GM19239 (cell line): ENCODE data around the gene BRICD5.

Experiments
- DNase-seq: peaks from one replicate; pipeline ENCODE4 v3.0.0; 2011; ENCODE audit warnings: low spot score; ENCODE audit not compliant: insufficient read length
- FAIRE-seq: peaks from 2 replicates; lab custom pipeline; 2011; peaks lifted over from hg19 to GRCh38; lab: Jason Lieb, UNC

BRICD5 gene

DNA sequence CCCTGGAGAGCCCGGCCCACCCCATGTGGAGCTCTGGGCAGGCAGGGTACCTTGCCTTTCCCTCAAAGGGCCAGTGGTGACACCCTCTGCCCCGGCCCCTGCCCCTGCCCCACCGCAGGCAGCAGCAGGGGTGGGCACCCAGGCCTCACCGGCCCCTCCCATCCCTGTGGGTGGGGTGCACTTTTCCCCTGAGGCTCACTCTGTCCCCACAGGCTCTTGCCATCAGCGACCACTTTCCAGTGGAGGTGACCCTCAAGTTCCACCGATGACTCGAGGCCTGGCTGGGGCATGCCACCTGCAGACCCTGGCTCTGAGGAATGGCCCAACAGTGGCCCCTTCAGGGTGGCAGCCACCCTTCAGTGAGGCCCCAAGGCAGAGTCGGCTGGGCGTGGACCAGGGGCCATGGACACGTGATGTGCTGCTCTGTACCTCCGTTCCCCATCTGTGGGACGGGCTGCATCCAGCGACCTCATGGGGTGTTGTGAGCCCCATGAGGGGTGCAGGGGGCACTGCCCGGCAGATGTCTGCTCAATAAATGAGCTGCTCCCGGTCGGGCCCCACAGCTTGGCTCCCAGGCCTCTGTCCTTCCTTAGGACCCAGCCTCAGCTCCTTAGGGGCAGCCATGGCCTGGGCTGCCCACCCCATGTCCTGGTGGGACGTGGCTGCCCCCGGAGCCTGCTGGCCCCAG is 27.6 kb upstream of the BRICD5 start:
- DNase-seq (no peak), FAIRE-seq (no peak)

DNA sequence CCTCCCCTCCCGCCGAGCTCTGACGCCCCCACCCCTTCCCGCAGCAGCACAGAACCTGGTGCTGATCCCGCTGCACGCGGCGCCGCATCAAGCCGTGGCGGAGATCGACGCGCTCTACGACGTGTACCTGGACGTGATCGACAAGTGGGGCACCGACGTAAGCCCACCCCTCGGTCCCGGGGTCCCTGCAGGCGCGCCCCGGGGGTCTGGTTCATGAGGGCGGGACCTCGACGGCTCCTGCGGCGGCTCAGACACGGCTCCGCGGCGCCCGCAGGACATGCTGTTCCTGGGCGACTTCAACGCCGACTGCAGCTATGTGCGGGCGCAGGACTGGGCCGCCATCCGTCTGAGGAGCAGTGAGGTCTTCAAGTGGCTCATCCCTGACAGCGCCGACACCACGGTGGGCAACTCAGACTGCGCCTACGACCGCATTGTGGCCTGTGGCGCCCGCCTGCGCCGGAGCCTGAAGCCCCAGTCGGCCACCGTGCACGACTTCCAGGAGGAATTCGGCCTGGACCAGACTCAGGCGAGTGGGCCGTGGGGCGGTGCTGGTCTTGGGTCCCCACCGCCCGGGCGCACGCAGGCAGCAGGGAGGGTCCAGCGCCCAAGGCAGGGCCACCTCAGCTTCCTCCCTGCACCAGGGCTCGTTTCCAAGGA is 27.0 kb upstream of the BRICD5 start:
- no peak for DNase-seq
- FAIRE-seq: no peak

GRCh38 chr16:2237102-2237482 is 26.4 kb upstream of the BRICD5 start:
- DNase-seq (no peak), FAIRE-seq (no peak)

- DNase-seq (no peak), FAIRE-seq (no peak)
These were observed 25.9 kb upstream of the BRICD5 start, which contains the start of gene DNASE1L2 for GRCh38 chr16:2236337-2237101. DNASE1L2 (plus strand) TSS chr16:2236444; CDS start chr16:2236817, 373 bp downstream.

DNA sequence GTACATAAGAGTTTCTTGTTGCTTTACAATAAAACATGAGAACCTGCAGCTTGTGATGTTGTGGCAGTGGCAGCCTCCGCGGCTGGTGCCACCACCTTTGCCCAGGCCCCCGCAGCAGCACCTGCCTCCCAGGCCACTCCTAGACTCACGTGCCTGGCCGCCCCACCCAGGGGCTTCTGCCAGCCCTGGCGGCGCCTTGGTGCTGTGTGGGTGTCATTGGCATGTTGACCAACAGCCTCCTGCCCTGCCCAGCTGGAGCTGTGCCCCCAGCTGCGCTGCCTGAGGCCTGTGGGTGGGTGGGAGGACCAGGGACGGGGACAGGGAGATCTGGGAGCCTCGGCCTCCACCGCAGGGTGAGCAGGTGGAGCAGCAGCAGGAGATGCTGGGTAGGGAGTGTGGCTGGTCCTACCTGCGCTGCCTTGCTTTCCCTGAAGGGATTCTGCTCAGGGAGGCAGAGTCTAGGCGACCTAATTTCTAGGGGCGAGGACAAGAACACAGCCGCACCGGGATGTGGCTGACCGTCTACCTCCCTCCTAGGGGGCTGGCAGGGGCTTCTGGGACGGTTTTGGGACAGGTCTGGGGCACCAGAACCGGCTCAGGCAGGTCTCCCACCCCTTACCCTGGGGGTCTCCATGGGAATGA is 25.2 kb upstream of the BRICD5 start:
- DNase-seq (no peak), FAIRE-seq (no peak)

- FAIRE-seq: no peak
- DNase-seq: no peak
These were observed 24.6 kb upstream of the BRICD5 start for GRCh38 chr16:2235234-2235651.

DNA sequence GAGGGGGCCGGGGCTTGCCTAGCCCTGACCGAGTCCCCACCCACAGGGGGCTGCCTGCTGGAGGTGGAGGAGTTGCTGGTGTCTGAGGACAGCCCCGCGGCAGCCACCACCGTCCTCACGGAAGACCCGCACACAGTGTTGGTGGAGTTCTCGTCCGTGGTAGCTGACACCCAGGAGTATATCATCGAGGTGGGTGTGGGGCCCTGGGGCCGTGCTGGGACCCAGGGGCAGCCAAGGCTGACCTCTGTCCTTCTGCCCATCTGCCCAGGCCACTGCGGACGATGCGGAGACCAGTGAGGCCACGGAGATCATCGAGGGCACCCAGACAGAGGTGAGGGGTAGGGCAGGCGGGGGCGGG is 24.1 kb upstream of the BRICD5 start:
- DNase-seq: no peak
- FAIRE-seq: no peak

- DNase-seq: no peak
These were observed 23.5 kb upstream of the BRICD5 start for GRCh38 chr16:2233872-2234812.

GRCh38 chr16:2233046-2233775 is 22.5 kb upstream of the BRICD5 start:
- FAIRE-seq (no peak), DNase-seq (no peak)

More at GRCh38 chr16:2233872-2234812, 23.5 kb upstream of the BRICD5 start:
- no peak for FAIRE-seq

DNA sequence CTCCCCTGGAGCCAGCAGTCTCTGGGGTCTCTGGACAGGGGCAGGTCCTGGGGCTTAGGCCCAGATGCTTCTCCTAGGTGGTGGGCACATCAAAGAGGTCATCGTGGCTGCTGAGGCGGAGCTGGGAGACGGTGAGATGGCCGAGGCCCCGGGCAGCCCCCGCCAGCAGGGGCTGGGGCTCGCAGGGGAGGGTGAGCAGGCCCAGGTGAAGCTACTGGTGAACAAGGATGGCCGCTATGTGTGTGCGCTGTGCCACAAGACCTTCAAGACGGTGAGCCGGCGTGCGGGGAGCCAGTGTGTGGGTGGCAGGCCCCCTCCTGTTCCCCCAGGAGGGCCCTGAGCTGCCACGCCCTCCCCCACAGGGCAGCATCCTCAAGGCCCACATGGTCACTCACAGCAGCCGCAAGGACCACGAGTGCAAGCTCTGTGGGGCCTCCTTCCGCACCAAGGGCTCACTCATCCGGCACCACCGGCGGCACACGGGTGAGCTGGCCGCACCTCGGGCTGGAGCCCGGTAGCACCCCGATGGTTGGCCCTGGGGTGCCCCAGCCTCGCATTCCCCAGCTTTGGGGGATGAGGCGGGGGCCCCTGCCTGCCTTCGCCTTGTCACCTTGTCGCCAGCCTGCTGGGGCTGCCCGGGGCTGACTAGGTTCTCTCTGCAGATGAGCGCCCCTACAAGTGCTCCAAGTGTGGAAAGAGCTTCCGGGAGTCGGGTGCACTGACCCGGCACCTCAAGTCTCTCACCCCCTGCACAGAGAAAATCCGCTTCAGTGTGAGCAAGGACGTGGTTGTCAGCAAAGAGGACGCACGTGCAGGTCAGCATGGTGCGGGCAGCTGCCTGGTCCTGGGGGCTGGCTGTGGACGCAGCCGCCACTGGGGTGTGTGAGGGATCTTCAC is 21.7 kb upstream of the BRICD5 start:
- DNase-seq: no peak
- no peak for FAIRE-seq

GRCh38 chr16:2231016-2231931 is 20.6 kb upstream of the BRICD5 start:
- FAIRE-seq (no peak), DNase-seq (no peak)

DNA sequence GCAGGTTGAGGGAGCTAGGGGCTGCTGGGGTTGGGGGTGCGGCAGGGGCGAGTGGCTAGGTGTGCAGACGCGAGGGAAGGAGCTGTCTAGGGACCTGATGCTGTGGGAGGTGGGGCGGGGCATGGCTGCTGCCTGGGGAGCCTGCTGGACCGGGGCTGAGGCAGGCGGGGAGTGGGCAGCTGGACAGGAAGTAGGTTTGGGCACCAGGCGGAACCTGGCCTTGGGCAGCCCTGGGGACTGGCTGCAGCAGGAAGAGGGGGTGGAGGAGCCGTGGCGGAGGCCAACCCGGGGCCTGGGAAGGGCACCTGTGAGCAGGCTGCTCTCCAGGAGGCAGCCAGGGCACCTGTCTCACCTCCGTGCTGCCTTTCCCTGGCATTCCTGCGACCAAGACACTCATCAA is 19.7 kb upstream of the BRICD5 start:
- FAIRE-seq (no peak), DNase-seq (no peak)

DNA sequence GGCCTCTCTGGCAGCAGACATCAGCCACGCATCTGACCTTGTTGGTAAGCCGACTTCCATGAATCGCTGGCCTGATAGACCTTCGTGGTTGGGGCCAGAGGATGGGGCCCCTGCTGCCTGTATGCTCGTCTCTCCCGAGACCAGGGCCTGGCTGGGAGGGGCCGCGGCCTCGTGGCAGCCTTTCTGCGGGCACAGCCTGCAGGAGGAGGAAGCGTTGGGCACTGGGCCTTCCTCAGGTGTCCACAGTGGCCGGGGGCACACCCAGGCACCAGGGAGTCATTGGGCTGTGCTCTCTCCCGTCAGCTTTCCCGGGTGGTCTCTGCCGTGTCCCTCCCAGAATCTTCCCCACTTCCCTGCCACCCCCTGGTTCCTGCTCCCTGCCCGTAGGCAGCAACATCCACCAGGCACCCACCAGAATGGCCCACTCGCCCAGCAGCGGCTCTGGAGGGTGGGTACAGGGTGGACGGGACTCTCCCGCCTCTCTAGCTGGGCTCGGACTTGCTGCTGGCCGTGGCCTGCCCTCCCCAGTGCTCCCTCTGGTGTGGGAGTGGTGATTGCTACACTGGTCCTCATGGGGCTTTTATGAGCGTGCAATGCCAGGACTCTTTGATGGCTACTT is 19.1 kb upstream of the BRICD5 start:
- FAIRE-seq (no peak), DNase-seq (no peak)

DNA sequence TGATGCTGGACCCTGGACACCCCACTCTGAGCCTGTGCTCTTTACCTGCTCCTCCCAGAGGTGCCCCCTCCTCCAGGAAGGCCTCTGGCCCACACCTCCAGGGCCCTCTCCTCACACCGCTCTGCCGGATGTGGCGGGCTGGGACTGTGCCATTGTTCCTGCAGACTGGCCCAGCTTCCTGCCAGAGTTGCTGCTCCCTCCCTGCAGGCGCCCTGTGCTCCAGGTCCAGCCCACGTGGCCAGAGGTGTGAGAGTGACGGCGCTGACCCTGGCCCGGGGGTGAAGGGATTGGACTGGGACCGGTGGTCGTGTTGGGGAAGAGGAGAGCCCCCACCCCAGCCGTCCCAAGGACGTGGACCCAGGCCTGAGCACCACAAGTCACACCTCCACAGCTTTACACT is 18.4 kb upstream of the BRICD5 start:
- FAIRE-seq: no peak
- no peak for DNase-seq

- FAIRE-seq (no peak), DNase-seq (no peak)
These were observed 17.6 kb upstream of the BRICD5 start for GRCh38 chr16:2228161-2228824.

GRCh38 chr16:2226918-2227317 is 16.3 kb upstream of the BRICD5 start:
- no peak for DNase-seq
- FAIRE-seq: no peak
